SU-DHL-6 (cell line): ENCODE measurements around the gene USP30.

Experiments used
- H2AFZ ChIP-seq: fragments of 200-600 bp; sonication (generic); 2 replicates; pipeline ENCODE4 v1.6.1; 2014; ENCODE audit warnings: low read depth, mild to moderate bottlenecking, moderate library complexity, mixed read lengths, antibody characterized with exemption, low read length; ENCODE audit not compliant: severe bottlenecking
- H3F3A ChIP-seq: fragments of 200-600 bp; shearing (Covaris generic); 2 replicates; pipeline ENCODE4 v1.6.0; 2016; ENCODE audit warnings: antibody characterized with exemption, mild to moderate bottlenecking; ENCODE audit not compliant: insufficient read depth
- H3K27ac ChIP-seq: fragments of 200-600 bp; sonication (generic); 2 replicates; pipeline ENCODE4 v1.5.1; 2016; ENCODE audit warnings: low read depth, mild to moderate bottlenecking, low read length, moderate library complexity, mixed read lengths
- H3K27me3 ChIP-seq: fragments of 200-600 bp; sonication (generic), shearing (Covaris generic); 2 replicates; pipeline ENCODE4 v1.6.0; 2014; ENCODE audit warnings: mild to moderate bottlenecking, low read length
- H3K36me3 ChIP-seq: fragments of 200-600 bp; sonication (generic); 2 replicates; pipeline ENCODE4 v1.6.1; 2014; ENCODE audit warnings: mild to moderate bottlenecking, low read length, mixed read lengths
- H3K4me2 ChIP-seq: fragments of 300-600, 200-600 bp; shearing (Covaris generic), sonication (generic); 2 replicates; pipeline ENCODE4 v1.6.0; 2014; ENCODE audit warnings: low read length, low read depth, mild to moderate bottlenecking; ENCODE audit not compliant: poor library complexity, severe bottlenecking
- H3K4me3 ChIP-seq: fragments of 200-600 bp; sonication (generic); 2 replicates; pipeline ENCODE4 v1.5.1; 2014; ENCODE audit warnings: antibody characterized with exemption, low read length, mild to moderate bottlenecking, mixed read lengths; ENCODE audit not compliant: insufficient read depth, poor library complexity, severe bottlenecking
- H3K79me2 ChIP-seq: fragments of 200-600 bp; sonication (generic); 2 replicates; pipeline ENCODE4 v1.6.1; 2014; ENCODE audit warnings: mild to moderate bottlenecking, low read length, moderate library complexity; ENCODE audit not compliant: insufficient read depth
- H3K9ac ChIP-seq: fragments of 200-600 bp; sonication (generic); 2 replicates; pipeline ENCODE4 v1.7.0; 2014; ENCODE audit warnings: mild to moderate bottlenecking, low read length
- H3K9me2 ChIP-seq: fragments of 200-600 bp; sonication (generic); replicated peaks from 2 replicates; pipeline ENCODE4 v1.6.1; 2014; ENCODE audit warnings: low read length; ENCODE audit not compliant: insufficient read depth
- H3K9me3 ChIP-seq: fragments of 200-600 bp; sonication (generic); 2 replicates; pipeline ENCODE4 v1.6.1; 2014; ENCODE audit warnings: low read length, mixed read lengths; ENCODE audit not compliant: insufficient read depth
- H4K20me1 ChIP-seq: fragments of 200-600 bp; sonication (generic); 2 replicates; pipeline ENCODE4 v1.6.1; 2014; ENCODE audit warnings: low read depth, mild to moderate bottlenecking, antibody characterized with exemption, low read length, moderate library complexity, mixed read lengths
- CTCF ChIP-seq: fragments of 200-600 bp; sonication (generic); IDR thresholded peaks from one replicate; pipeline ENCODE4 v1.5.1; 2017; ENCODE audit warnings: antibody characterized with exemption, mild to moderate bottlenecking, low read length, moderate library complexity; ENCODE audit not compliant: insufficient read depth, poor library complexity, severe bottlenecking
- EZH2phosphoT487 ChIP-seq: fragments of 200-600 bp; sonication (generic), shearing (Covaris generic); conservative IDR thresholded peaks from 2 replicates; pipeline ENCODE4 v1.6.1; 2018; ENCODE audit warnings: mild to moderate bottlenecking, antibody characterized with exemption, low read length, moderate library complexity, mixed read lengths

The USP30 gene

GRCh38 chr12:109134186-109134917 is 82.0 kb downstream of the USP30 start:
- TF ChIP-seq EZH2phosphoT487 (no peak), CTCF (peak; percentile 14)
- no peak overlapping the region for H3K27ac ChIP-seq

GRCh38 chr12:109137055-109137454 is 84.7 kb downstream of the USP30 start:
- TF ChIP-seq CTCF (no peak), EZH2phosphoT487 (no peak)
- no peaks in the 10 kb centered on the region for H3K36me3 ChIP-seq

More at GRCh38 chr12:109134186-109134917, 82.0 kb downstream of the USP30 start:
- Histone ChIP-seq H3K9me3 (no peaks in the 10 kb centered on the region), H3K4me3 (no peak overlapping the region), H3K27me3 (no peaks in the 10 kb centered on the region), H3K36me3 (no peaks in the 10 kb centered on the region), H3K9me2 (no peaks in the 10 kb centered on the region), H3F3A (no peaks in the 10 kb centered on the region), H3K9ac (no peak overlapping the region), H2AFZ (no peak overlapping the region), H4K20me1 (no peaks in the 10 kb centered on the region), H3K4me2 (no peak overlapping the region), H3K79me2 (no peaks in the 10 kb centered on the region)

More at GRCh38 chr12:109137055-109137454, 84.7 kb downstream of the USP30 start:
- Histone ChIP-seq H3K9me3 (no peaks in the 10 kb centered on the region), H2AFZ (no peak overlapping the region), H3K9ac (no peak overlapping the region), H3F3A (no peaks in the 10 kb centered on the region), H3K4me2 (no peak overlapping the region), H3K79me2 (no peaks in the 10 kb centered on the region), H3K27me3 (no peaks in the 10 kb centered on the region), H3K27ac (no peak overlapping the region), H4K20me1 (no peaks in the 10 kb centered on the region), H3K9me2 (no peaks in the 10 kb centered on the region), H3K4me3 (no peak overlapping the region)
